DND-41 (cell line): ENCODE measurements around the gene ELK4.

Experiments
- ATAC-seq: fragments of 200-7000 bp; cut with Tn5 transposase; 3 replicates; pipeline ENCODE4 v1.9.1; 2021; ENCODE audit warnings: low read depth; ENCODE audit not compliant: insufficient read depth
- DNase-seq: peaks from one replicate; pipeline ENCODE4 v3.0.0-alpha.2; 2020
- H2AFZ ChIP-seq: 2 replicates; pipeline ENCODE4 v1.6.0; 2012; ENCODE audit warnings: low read depth, low read length
- H3K27ac ChIP-seq: 2 replicates; pipeline ENCODE4 v1.5.1; 2012; ENCODE audit warnings: low read length, inconsistent platforms
- H3K27me3 ChIP-seq: fragments of 200-600 bp; sonication (generic); 2 replicates; pipeline ENCODE4 v1.6.0; 2012; ENCODE audit warnings: low read length, mild to moderate bottlenecking, inconsistent platforms; ENCODE audit not compliant: insufficient read depth, poor library complexity
- H3K36me3 ChIP-seq: 2 replicates; pipeline ENCODE4 v1.5.1; 2012; ENCODE audit warnings: low read length, inconsistent platforms; ENCODE audit not compliant: insufficient read depth
- H3K4me1 ChIP-seq: 2 replicates; pipeline ENCODE4 v1.5.1; 2012; ENCODE audit warnings: mild to moderate bottlenecking, low read length; ENCODE audit not compliant: insufficient read depth
- H3K4me2 ChIP-seq: 2 replicates; pipeline ENCODE4 v1.6.0; 2012; ENCODE audit warnings: mild to moderate bottlenecking, moderate library complexity, low read length, inconsistent platforms; ENCODE audit not compliant: insufficient read depth
- H3K4me3 ChIP-seq, 2 experiments: fragments of 200-600 bp in 1 of 2; shearing (Covaris generic) in 1 of 2; 2 replicates each; pipeline ENCODE4 v1.5.1; 2012 to 2016; ENCODE audit warnings: inconsistent platforms in 2 of 2, low read length in 2 of 2, mild to moderate bottlenecking in 2 of 2, low read depth in 1 of 2, moderate library complexity in 1 of 2
- H3K79me2 ChIP-seq: 2 replicates; pipeline ENCODE4 v1.6.0; 2012; ENCODE audit warnings: low read length, inconsistent platforms; ENCODE audit not compliant: insufficient read depth
- H3K9ac ChIP-seq: 2 replicates; pipeline ENCODE4 v1.6.0; 2012; ENCODE audit warnings: low read depth, mild to moderate bottlenecking, inconsistent platforms, low read length, moderate library complexity
- H3K9me3 ChIP-seq: 2 replicates; pipeline ENCODE4 v1.5.1; 2012; ENCODE audit warnings: low read length, moderate library complexity, mild to moderate bottlenecking, inconsistent platforms; ENCODE audit not compliant: insufficient read depth, severe bottlenecking
- H4K20me1 ChIP-seq: 2 replicates; pipeline ENCODE4 v1.6.0; 2012; ENCODE audit warnings: low read length; ENCODE audit not compliant: insufficient read depth
- EZH2 ChIP-seq: IDR thresholded peaks from 3 replicates; pipeline ENCODE4 v1.6.1; 2012; ENCODE audit warnings: borderline replicate concordance, low read depth, mild to moderate bottlenecking, moderate library complexity, low read length, inconsistent platforms; ENCODE audit not compliant: severe bottlenecking
- TF ChIP-seq, protein P1 (sequence below): IDR thresholded peaks from 2 replicates; pipeline ENCODE4 v1.5.1; 2012; ENCODE audit warnings: borderline replicate concordance, low read length, moderate library complexity, mild to moderate bottlenecking; ENCODE audit not compliant: poor library complexity, severe bottlenecking; ENCODE audit errors: extremely low read depth

ELK4 gene

DNA sequence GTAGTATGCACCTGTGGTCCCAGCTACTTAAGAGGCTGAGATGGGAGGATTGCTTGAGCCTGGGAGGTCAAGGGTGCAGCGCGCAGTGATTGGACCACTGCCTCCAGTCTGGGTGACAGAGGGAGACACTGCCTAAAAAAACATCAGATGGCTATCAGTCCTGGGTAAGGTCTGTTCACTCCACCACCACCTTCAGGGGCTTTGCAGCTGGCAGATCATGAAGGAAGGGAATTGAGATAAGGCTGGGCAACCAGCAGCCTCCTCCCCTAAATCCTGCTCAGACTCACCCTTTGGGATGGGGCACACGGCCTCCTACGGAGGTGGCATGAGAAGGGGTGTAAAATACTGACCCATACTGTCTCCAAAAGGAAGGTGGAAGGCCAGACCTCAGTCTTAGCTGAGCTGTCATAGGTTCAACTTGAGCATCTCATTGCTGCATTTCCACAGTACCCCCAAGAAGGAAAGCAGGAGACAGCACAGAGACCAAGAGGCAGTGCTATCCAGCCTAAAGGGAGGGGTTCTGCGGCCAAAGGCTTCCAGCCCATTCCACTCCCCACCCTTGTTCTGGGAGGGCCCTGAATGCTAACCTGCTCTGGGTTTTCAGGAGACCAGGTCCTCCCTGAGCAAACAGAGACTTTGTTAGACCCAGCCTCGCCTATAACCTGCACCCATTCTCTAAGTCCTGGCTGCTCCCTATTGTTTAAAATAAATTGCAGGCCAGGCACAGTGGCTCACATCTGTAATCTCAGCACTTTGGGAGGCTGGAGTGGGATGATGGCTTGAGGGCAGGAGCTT, 34.8 kb upstream of the ELK4 start:
- H4K20me1 ChIP-seq = peaks cover 8% of the 10 kb centered on the region
- ATAC-seq (no peak), DNase-seq (no peak)
- no peaks in the 10 kb centered on the region for H3K4me1 ChIP-seq
- peaks cover 17% of the 10 kb centered on the region for H3K27me3 ChIP-seq
- no peaks in the 10 kb centered on the region for H3K36me3 ChIP-seq
- TF ChIP-seq, protein P1, sequence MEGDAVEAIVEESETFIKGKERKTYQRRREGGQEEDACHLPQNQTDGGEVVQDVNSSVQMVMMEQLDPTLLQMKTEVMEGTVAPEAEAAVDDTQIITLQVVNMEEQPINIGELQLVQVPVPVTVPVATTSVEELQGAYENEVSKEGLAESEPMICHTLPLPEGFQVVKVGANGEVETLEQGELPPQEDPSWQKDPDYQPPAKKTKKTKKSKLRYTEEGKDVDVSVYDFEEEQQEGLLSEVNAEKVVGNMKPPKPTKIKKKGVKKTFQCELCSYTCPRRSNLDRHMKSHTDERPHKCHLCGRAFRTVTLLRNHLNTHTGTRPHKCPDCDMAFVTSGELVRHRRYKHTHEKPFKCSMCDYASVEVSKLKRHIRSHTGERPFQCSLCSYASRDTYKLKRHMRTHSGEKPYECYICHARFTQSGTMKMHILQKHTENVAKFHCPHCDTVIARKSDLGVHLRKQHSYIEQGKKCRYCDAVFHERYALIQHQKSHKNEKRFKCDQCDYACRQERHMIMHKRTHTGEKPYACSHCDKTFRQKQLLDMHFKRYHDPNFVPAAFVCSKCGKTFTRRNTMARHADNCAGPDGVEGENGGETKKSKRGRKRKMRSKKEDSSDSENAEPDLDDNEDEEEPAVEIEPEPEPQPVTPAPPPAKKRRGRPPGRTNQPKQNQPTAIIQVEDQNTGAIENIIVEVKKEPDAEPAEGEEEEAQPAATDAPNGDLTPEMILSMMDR = no peak
- TF ChIP-seq EZH2 = no peak
- H3K4me3 ChIP-seq = no peak overlapping the region
- H3K79me2 ChIP-seq = no peaks in the 10 kb centered on the region
- no peak overlapping the region for H2AFZ ChIP-seq
- no peak overlapping the region for H3K4me2 ChIP-seq
- no peak overlapping the region for H3K27ac ChIP-seq
- no peaks in the 10 kb centered on the region for H3K9me3 ChIP-seq
- H3K9ac ChIP-seq = no peak overlapping the region

DNA sequence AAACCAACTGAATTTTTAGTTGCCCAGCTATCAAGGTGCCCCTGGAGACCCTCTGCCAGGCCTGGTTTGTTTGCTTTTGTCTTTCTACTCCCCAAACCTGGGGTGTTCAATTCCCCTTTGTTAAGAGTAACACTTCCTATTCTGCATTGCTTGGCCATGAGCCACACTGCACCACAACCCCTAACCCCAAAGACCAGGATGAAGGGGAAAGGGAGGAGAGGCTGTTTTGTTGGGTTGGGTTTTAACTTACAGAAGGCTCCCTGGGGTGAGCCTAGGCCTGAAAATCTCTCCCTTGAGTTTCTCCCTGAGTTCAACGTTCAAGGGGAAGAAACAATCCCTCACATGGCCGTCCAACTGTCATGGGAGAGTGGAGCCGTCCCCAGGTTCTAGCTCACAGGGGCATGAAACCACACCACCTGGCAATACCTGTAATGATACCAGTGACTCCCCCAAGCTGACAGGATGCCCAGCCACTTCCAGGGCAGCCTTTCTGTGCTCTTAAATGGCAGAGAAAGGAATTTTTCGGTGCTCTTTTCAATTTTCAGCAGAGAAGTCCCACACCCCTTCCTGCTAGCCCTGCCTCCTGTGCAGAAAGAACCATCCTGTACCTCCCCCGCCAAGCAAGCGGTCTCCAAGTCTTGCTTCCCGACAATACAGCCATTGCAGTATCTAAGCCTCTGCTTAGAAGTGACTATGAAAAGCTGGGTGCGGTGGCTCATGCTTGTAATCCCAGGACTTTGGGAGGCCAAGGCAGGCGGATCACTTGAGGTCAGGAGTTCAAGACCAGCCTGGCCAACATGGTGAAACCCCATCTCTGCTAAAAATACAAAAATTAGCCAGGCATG, 33.6 kb upstream of the ELK4 start:
- no peak for ATAC-seq
- no peak overlapping the region for H3K4me2 ChIP-seq
- peaks cover 7% of the 10 kb centered on the region for H4K20me1 ChIP-seq

DNA sequence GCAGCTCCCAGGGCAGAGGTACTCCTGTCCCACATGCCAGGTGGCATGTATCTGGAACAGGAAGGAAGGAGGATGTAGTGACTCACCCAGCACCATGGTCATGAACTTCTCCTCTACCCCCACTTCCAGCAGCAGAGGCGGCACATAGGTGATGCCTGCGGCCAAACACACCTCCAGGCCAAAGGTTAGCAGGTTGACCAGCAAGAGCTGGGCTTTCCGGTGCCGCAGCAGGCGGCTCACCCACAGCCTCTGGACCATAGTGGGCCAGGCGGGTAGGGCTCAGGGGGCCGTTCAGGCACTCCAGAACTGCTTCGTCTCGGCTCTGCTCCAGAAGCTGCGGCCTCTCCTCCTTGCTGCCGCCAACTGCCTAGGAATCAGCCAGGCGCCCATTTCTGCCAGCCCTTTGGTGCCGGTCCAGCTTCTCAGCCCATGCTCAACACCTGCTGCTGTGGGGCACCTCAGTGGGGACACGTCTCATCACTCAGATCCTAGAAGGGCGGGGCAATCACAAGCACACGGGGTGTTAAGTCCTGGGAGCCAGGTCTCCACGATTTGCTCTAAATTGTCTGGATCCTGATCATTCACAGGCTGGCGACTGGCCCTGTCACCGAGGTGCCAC, 32.7 kb upstream of the ELK4 start:
- ATAC-seq (no peak), DNase-seq (no peak)
- Histone ChIP-seq H3K36me3 (no peaks in the 10 kb centered on the region), H3K9ac (no peak overlapping the region), H3K9me3 (no peaks in the 10 kb centered on the region), H3K4me3 (no peak overlapping the region), H3K27me3 (peaks cover 17% of the 10 kb centered on the region), H3K79me2 (no peaks in the 10 kb centered on the region), H4K20me1 (peaks cover 9% of the 10 kb centered on the region), H3K27ac (no peak overlapping the region), H3K4me1 (no peaks in the 10 kb centered on the region), H3K4me2 (no peak overlapping the region), H2AFZ (no peak overlapping the region)
- no peak for TF ChIP-seq EZH2

More for the DNA sequence above, 33.6 kb upstream of the ELK4 start:
- H3K4me1 ChIP-seq = no peaks in the 10 kb centered on the region
- no peaks in the 10 kb centered on the region for H3K79me2 ChIP-seq
- TF ChIP-seq, protein P1 = no peak
- no peak for TF ChIP-seq EZH2
- H3K9me3 ChIP-seq = no peaks in the 10 kb centered on the region
- no peak overlapping the region for H3K4me3 ChIP-seq
- DNase-seq = no peak
- H3K27ac ChIP-seq = no peak overlapping the region
- H3K36me3 ChIP-seq = no peaks in the 10 kb centered on the region
- H3K9ac ChIP-seq = no peak overlapping the region
- peaks cover 17% of the 10 kb centered on the region for H3K27me3 ChIP-seq
- no peak overlapping the region for H2AFZ ChIP-seq
